Endothelial cell of umbilical vein (primary cell): ENCODE data around the gene COPS9.

Experiments
- EZH2 ChIP-seq: IDR thresholded peaks from 2 replicates; pipeline ENCODE4 v1.6.1; 2012; ENCODE audit warnings: borderline replicate concordance, low read depth, mild to moderate bottlenecking, moderate library complexity, low read length, inconsistent platforms; ENCODE audit not compliant: severe bottlenecking
- FOS ChIP-seq: IDR thresholded peaks from 2 replicates; pipeline ENCODE4 v1.6.1; 2011; ENCODE audit warnings: mild to moderate bottlenecking, low read length, moderate library complexity, borderline replicate concordance; ENCODE audit not compliant: insufficient read depth
- GATA2 ChIP-seq: IDR thresholded peaks from 2 replicates; pipeline ENCODE4 v1.7.0; 2011; ENCODE audit warnings: low read depth, mild to moderate bottlenecking, moderate library complexity, mixed read lengths, low read length; ENCODE audit not compliant: insufficient read length, insufficient read depth
- JUN ChIP-seq: IDR thresholded peaks from 2 replicates; pipeline ENCODE4 v1.6.1; 2011; ENCODE audit warnings: borderline replicate concordance, low read depth; ENCODE audit not compliant: insufficient read length, insufficient read depth
- MYC ChIP-seq: IDR thresholded peaks from one replicate; pipeline ENCODE4 v1.6.1; 2011; ENCODE audit warnings: mild to moderate bottlenecking, low read depth, low read length
- POLR2A ChIP-seq: IDR thresholded peaks from 2 replicates; pipeline ENCODE4 v1.6.1; 2012; ENCODE audit warnings: low read depth, mild to moderate bottlenecking, control low read depth, low read length
- POLR2AphosphoS5 ChIP-seq: IDR thresholded peaks from 2 replicates; pipeline ENCODE4 v1.6.1; 2012; ENCODE audit warnings: low read depth, mild to moderate bottlenecking, control low read depth, low read length, moderate library complexity; ENCODE audit not compliant: insufficient read depth
- TF ChIP-seq, protein P1 (sequence below), 2 donors: IDR thresholded peaks; 1 replicate in 1 of 2; 2 replicates in 1 of 2; pipeline ENCODE4 v1.5.1; 2011; ENCODE audit warnings: low read length in 2 of 2, mild to moderate bottlenecking in 2 of 2, moderate library complexity in 2 of 2, control low read depth in 1 of 2, inconsistent platforms in 1 of 2, low read depth in 1 of 2; ENCODE audit not compliant: insufficient read depth in 1 of 2; ENCODE audit errors: extremely low read depth in 1 of 2

- TF ChIP-seq, protein P1, sequence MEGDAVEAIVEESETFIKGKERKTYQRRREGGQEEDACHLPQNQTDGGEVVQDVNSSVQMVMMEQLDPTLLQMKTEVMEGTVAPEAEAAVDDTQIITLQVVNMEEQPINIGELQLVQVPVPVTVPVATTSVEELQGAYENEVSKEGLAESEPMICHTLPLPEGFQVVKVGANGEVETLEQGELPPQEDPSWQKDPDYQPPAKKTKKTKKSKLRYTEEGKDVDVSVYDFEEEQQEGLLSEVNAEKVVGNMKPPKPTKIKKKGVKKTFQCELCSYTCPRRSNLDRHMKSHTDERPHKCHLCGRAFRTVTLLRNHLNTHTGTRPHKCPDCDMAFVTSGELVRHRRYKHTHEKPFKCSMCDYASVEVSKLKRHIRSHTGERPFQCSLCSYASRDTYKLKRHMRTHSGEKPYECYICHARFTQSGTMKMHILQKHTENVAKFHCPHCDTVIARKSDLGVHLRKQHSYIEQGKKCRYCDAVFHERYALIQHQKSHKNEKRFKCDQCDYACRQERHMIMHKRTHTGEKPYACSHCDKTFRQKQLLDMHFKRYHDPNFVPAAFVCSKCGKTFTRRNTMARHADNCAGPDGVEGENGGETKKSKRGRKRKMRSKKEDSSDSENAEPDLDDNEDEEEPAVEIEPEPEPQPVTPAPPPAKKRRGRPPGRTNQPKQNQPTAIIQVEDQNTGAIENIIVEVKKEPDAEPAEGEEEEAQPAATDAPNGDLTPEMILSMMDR (IDR thresholded peaks at IDR 0.05; ENCODE audit: extremely low read depth in 1 of 2, insufficient read depth in 1 of 2, low read depth in 1 of 2, low read length in 2 of 2): no peak
- no peak for TF ChIP-seq POLR2A
- no peak for TF ChIP-seq GATA2
- no peak for TF ChIP-seq POLR2AphosphoS5
- TF ChIP-seq JUN: no peak
- no peak for TF ChIP-seq EZH2
- TF ChIP-seq MYC: no peak
- no peak for TF ChIP-seq FOS
Measured at GRCh38 chr2:240182476-240182875, 46.4 kb upstream of the COPS9 start.
